ENCODE data around the gene ZNF35.

The ZNF35 gene

GRCh38 chr3:44685128-44685800 is 36.7 kb downstream of the ZNF35 start:
- peak; percentile 81 to 92 for ATAC-seq

GRCh38 chr3:44687898-44688297 is 39.4 kb downstream of the ZNF35 start:
- no peak for ATAC-seq

Data from activated CD4-positive, CD25-positive, alpha-beta regulatory T cell treated with anti-CD3 and anti-CD28 coated beads, Interleukin-2, amount 50 U/mL, for 24 hours (primary cell).